Nephron progenitor cell (in vitro differentiated cells): ENCODE data around the gene IFITM1.
A peak's percentile ranks its signal among the peaks of the same experiment; 100 is the strongest.
"Not testable (repeated sequence)": the region's sequence is repeated elsewhere in the genome, so short reads cannot be mapped to it uniquely, and the experiment has no call there.

Source experiments
- DNase-seq: peaks from one replicate; pipeline ENCODE4 v3.0.0; 2021
- H3K27ac Mint-ChIP-seq: 2 replicates; pipeline ENCODE4 v1.8.0; 2021; ENCODE audit warnings: mild to moderate bottlenecking, moderate library complexity, mixed read lengths
- H3K27me3 Mint-ChIP-seq: 2 replicates; pipeline ENCODE4 v1.8.0; 2021; ENCODE audit warnings: mild to moderate bottlenecking, low read depth, mixed read lengths; ENCODE audit not compliant: poor library complexity
- H3K36me3 Mint-ChIP-seq: 2 replicates; pipeline ENCODE4 v1.8.0; 2021; ENCODE audit warnings: low read depth, mixed read lengths
- H3K4me1 Mint-ChIP-seq: 2 replicates; pipeline ENCODE4 v1.8.0; 2021; ENCODE audit warnings: mixed read lengths
- H3K4me3 Mint-ChIP-seq: 2 replicates; pipeline ENCODE4 v1.8.0; 2021; ENCODE audit warnings: mild to moderate bottlenecking, moderate library complexity, mixed read lengths
- H3K9me3 Mint-ChIP-seq: 2 replicates; pipeline ENCODE4 v1.8.0; 2021; ENCODE audit warnings: mild to moderate bottlenecking, moderate library complexity, mixed read lengths
- TF ChIP-seq, protein P1 (sequence below): fragments of 200-600 bp; sonication (generic); IDR thresholded peaks from 2 replicates; pipeline ENCODE4 v1.5.0; 2021; ENCODE audit warnings: antibody characterized with exemption

IFITM1 gene

DNA sequence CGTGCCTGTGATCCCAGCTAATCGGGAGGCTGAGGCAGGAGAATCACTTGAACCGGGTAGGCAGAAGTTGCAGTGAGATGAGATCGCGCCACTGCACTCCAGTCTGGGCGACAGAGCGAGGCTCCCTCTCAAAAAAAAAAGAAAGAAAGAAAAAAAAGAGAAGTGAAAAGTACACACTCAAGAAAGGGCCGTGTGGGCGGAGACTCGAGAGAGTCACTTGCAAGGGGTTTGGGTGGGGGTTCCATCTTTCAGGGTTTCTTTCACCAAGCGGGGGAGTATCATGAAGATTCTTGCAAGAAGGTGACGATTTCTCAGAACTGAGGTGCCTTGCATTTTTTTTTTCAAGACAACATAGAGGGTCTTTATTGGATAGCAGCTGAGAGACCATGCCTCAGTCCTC, 10.5 kb upstream of the IFITM1 start:
- Mint-ChIP-seq H3K27me3 (no peaks in the 10 kb centered on the region), H3K9me3 (peaks cover 19% of the 10 kb centered on the region), H3K4me3 (no peak overlapping the region), H3K27ac (no peak overlapping the region), H3K36me3 (peaks cover 4% of the 10 kb centered on the region), H3K4me1 (peaks cover 61% of the 10 kb centered on the region)
- TF ChIP-seq, protein P1, sequence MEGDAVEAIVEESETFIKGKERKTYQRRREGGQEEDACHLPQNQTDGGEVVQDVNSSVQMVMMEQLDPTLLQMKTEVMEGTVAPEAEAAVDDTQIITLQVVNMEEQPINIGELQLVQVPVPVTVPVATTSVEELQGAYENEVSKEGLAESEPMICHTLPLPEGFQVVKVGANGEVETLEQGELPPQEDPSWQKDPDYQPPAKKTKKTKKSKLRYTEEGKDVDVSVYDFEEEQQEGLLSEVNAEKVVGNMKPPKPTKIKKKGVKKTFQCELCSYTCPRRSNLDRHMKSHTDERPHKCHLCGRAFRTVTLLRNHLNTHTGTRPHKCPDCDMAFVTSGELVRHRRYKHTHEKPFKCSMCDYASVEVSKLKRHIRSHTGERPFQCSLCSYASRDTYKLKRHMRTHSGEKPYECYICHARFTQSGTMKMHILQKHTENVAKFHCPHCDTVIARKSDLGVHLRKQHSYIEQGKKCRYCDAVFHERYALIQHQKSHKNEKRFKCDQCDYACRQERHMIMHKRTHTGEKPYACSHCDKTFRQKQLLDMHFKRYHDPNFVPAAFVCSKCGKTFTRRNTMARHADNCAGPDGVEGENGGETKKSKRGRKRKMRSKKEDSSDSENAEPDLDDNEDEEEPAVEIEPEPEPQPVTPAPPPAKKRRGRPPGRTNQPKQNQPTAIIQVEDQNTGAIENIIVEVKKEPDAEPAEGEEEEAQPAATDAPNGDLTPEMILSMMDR: no peak
- DNase-seq: no peak

DNA sequence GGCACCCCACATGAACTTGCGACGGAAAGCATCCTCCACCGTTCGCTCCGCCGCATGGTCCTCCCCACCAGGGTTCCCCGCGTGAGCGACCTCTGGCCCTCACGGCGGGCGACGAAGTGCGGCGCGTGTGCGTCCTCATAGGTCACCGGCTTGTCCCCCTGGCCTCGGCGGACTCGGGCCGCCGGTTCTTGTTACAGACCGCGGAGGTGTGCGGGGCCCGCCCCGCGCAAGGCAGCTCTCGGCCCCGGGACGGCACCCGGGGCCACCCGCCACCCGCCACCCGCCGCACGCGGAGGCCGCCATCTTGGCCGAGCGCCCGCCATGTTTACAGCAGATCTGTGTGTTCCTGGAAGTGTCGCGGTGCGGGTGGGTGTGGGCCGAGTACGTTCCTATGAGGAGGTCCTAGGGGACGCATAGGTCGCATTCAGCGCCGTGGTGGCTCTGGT, 9.8 kb upstream of the IFITM1 start:
- Mint-ChIP-seq H3K36me3 (peaks cover 4% of the 10 kb centered on the region), H3K4me3 (no peak overlapping the region), H3K9me3 (peaks cover 19% of the 10 kb centered on the region), H3K27me3 (no peaks in the 10 kb centered on the region), H3K4me1 (peaks cover 68% of the 10 kb centered on the region), H3K27ac (no peak overlapping the region)
- no peak for DNase-seq
- TF ChIP-seq, protein P1: no peak

DNA sequence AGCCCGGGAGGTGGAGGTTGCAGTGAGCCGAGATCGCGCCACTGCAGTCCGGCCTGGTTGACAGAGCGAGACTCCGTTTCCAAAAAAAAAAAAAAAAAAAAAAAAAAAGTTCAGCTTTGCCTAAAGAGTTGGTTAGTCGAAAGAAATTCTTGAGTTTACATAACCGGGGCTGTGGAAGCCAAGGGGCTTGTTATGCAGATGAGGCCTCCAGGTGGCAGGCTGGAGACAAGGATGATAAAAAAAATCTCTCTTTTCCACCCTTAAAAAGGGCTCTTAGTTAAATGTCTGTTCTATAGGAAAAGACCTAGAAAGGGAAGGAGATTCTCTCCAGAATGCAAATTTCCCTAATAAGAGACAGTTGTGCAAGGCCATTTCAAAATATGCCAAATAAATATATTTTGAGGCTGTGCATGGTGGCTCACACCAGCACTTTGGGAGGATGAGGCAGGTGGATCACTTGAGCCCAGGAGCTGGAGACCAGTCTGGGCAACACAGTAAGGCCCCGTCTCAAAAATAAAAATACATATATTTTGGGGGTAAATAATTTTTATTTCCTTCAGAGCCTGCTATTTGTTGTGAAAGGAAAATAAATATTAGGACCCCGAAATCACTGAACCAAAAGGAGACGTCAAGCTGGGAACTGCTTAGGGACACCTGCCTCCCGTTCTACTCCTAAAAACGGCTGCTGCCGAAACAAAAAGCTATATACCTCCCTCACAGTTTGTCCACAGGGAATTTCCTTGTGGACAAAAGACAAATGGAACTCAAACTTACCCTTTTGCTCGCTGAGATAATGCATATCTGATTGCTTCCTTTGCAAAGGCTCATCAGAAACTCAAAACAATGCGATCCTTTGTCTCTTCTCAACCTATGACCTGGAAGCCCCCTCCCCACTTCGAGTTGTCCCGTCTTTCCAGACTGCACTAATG, 8.7 kb upstream of the IFITM1 start:
- peaks cover 72% of the 10 kb centered on the region for H3K4me1 Mint-ChIP-seq
- H3K9me3 Mint-ChIP-seq: peaks cover 19% of the 10 kb centered on the region
- H3K36me3 Mint-ChIP-seq: peaks cover 4% of the 10 kb centered on the region
- no peaks in the 10 kb centered on the region for H3K27me3 Mint-ChIP-seq
- peak; percentile 54 for DNase-seq
- H3K27ac Mint-ChIP-seq: no peak overlapping the region
- TF ChIP-seq, protein P1: peak; percentile 40
- peak overlapping the region; percentile 4 for H3K4me3 Mint-ChIP-seq

DNA sequence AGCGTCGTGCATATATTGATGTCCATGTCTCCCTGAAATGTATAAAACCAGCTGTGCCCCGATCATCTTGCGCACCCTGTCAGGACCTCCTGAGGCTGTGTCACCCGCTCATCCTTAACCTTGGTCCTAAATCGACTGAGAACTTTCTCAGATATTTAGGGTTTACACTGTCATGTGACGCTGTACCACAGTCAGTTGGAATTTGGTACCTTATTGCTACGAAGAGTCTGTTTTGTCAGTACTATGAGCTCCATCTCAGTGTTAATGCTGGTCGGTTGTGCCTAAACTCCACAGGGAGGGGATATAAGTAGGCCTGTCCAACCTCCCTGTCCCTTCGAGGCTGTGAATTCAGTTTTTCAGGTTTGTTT, 8.0 kb upstream of the IFITM1 start:
- no peaks in the 10 kb centered on the region for H3K27me3 Mint-ChIP-seq
- TF ChIP-seq, protein P1: no peak
- H3K9me3 Mint-ChIP-seq: peaks cover 19% of the 10 kb centered on the region
- H3K36me3 Mint-ChIP-seq: peaks cover 4% of the 10 kb centered on the region
- DNase-seq: no peak
- H3K4me3 Mint-ChIP-seq: peak overlapping the region; percentile 4
- H3K4me1 Mint-ChIP-seq: peaks cover 65% of the 10 kb centered on the region
- peak overlapping the region; percentile 15 for H3K27ac Mint-ChIP-seq

DNA sequence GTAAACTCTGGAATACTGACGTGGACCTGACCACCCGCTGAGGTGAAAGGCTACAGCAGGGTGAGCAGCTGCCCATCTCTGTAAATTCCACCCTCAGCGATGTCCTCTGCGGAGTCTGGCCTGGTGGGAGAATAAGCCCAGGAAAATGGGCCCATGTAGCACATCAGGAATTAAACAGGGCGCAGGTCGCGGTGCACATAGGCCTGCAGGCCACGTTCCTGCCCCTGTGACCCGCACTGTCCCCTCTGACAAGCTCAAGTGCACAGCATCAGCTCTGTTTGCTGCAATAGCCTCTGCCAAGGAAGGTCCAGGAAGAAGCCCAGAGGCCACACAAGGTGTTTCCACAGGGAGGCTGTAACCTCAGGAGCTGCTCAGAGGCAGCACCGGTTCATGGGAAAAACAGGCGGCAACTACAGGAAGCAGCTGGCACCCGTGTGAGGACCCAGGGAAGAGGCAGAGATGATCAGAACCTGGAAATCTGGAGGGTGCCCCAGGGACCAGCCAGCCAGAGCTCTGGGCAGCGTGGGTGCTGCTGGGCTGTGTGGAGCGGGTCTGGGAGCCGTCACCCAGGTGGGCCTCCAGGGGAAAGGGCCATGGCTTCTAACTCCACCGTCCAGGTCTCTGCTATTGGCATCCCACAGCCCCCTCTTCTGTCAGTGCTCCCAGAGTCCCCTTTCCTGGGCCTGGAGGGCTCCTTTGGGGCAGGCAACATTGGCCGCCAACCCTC, 7.0 kb upstream of the IFITM1 start:
- Mint-ChIP-seq H3K36me3 (peaks cover 4% of the 10 kb centered on the region), H3K9me3 (peaks cover 13% of the 10 kb centered on the region), H3K27me3 (no peaks in the 10 kb centered on the region), H3K4me3 (peak overlapping the region; percentile 58), H3K27ac (peak overlapping the region; percentile 48), H3K4me1 (peaks cover 61% of the 10 kb centered on the region)
- no peak for DNase-seq
- TF ChIP-seq, protein P1: no peak

GRCh38 chr11:307766-308708, 5.8 kb upstream of the IFITM1 start, which contains the start of gene IFITM2:
IFITM2 (plus strand) TSS chr11:307816; CDS start chr11:308193, 377 bp downstream.
- H3K27me3 Mint-ChIP-seq, H3K36me3 Mint-ChIP-seq, H3K9me3 Mint-ChIP-seq: not testable (repeated sequence)
- peak; percentile 70 for DNase-seq
- Mint-ChIP-seq H3K4me3 (peak within 1 kb of the TSS; percentile 89), H3K4me1 (peaks cover 66% of the 10 kb centered on the region), H3K27ac (peak within 1 kb of the TSS; percentile 96)

GRCh38 chr11:308740-309665, 4.8 kb upstream of the IFITM1 start:
- not testable (repeated sequence) for DNase-seq, H3K36me3 Mint-ChIP-seq, H3K9me3 Mint-ChIP-seq, H3K27me3 Mint-ChIP-seq
- H3K4me1 Mint-ChIP-seq: peaks cover 75% of the 10 kb centered on the region
- peak overlapping the region; percentile 89 for H3K4me3 Mint-ChIP-seq
- peak overlapping the region; percentile 96 for H3K27ac Mint-ChIP-seq
